SK-N-SH (cell line): ENCODE measurements around the gene PHLDB2. TPM values are rescaled to one million over a fixed set of nuclear protein-coding genes. Genes with fewer than 3 reads are reported as not detected.

Experiments used
- CTCF ChIA-PET: fragments of 300-600, 350-600 bp; formaldehyde crosslinking; extraction: SDS; loops from one replicate; lab custom pipeline; 2021; lab: Yijun Ruan, JAX
- POLR2A ChIA-PET: fragments of 350-600 bp; sonication (Branson Sonifier 250); formaldehyde crosslinking; extraction: SDS; loops from one replicate; lab custom pipeline; 2020; ENCODE audit warnings: antibody characterized with exemption, inconsistent platforms; lab: Yijun Ruan, JAX
- DNase-seq: peaks from one replicate; pipeline ENCODE4 v3.0.0; 2012
- H2AFZ ChIP-seq: fragments of 200-600 bp; sonication (generic); 2 replicates; pipeline ENCODE4 v1.8.1; 2016; ENCODE audit warnings: antibody characterized with exemption, mild to moderate bottlenecking, low read depth
- H3F3A ChIP-seq: fragments of 200-600 bp; sonication (generic); replicated peaks from 2 replicates; pipeline ENCODE3; 2016; ENCODE audit warnings: antibody characterized with exemption, mild to moderate bottlenecking; ENCODE audit not compliant: insufficient read depth
- H3K27ac ChIP-seq, 2 experiments: fragments of 200-500 bp in 1 of 2; fragments of 200-600 bp in 1 of 2; sonication (Bioruptor generic) in 1 of 2; sonication (generic), shearing (Covaris generic) in 1 of 2; 2 replicates each; pipeline versions ENCODE4 v1.5.1 to v1.6.1; 2014 to 2016; ENCODE audit warnings: low read depth in 2 of 2, inconsistent platforms in 1 of 2, low read length in 1 of 2, mild to moderate bottlenecking in 1 of 2, mixed read lengths in 1 of 2
- H3K27me3 ChIP-seq: fragments of 200-600 bp; sonication (generic), shearing (Covaris generic); 2 replicates; pipeline ENCODE4 v1.6.1; 2016; ENCODE audit warnings: mixed run types; ENCODE audit not compliant: insufficient read depth
- H3K36me3 ChIP-seq, 2 experiments: fragments of 200-500 bp in 1 of 2; fragments of 200-600 bp in 1 of 2; sonication (Bioruptor generic) in 1 of 2; sonication (generic) in 1 of 2; replicated peaks in 1 of 2; 2 replicates each; pipeline versions ENCODE3 to v1.5.1; 2014 to 2016; ENCODE audit warnings: low read length in 1 of 2, mild to moderate bottlenecking in 1 of 2; ENCODE audit not compliant: insufficient read depth in 2 of 2, control insufficient read depth in 1 of 2
- H3K4me1 ChIP-seq, 2 experiments: fragments of 200-500 bp in 1 of 2; fragments of 200-600 bp in 1 of 2; sonication (Bioruptor generic) in 1 of 2; sonication (generic), shearing (Covaris generic) in 1 of 2; 2 replicates each; pipeline versions ENCODE4 v1.5.1 to v1.6.1; 2014 to 2016; ENCODE audit warnings: low read depth in 1 of 2, low read length in 1 of 2, mixed run types in 1 of 2; ENCODE audit not compliant: insufficient read depth in 2 of 2, control insufficient read depth in 1 of 2
- H3K4me2 ChIP-seq: fragments of 200-600 bp; sonication (generic), shearing (Covaris generic); 2 replicates; pipeline ENCODE4 v1.6.1; 2017; ENCODE audit warnings: mixed run types
- H3K4me3 ChIP-seq, 2 experiments: fragments of 200-500 bp in 1 of 2; fragments of 200-600 bp in 1 of 2; sonication (Bioruptor generic) in 1 of 2; sonication (generic), shearing (Covaris generic) in 1 of 2; 2 replicates each; pipeline versions ENCODE4 v1.5.1 to v1.8.1; 2014 to 2016; ENCODE audit warnings: low read depth in 2 of 2, inconsistent platforms in 1 of 2, low read length in 1 of 2, mild to moderate bottlenecking in 1 of 2, mixed read lengths in 1 of 2, moderate library complexity in 1 of 2
- H3K79me2 ChIP-seq: fragments of 200-600 bp; sonication (generic); 2 replicates; pipeline ENCODE4 v1.8.1; 2017; ENCODE audit warnings: mild to moderate bottlenecking; ENCODE audit not compliant: insufficient read depth
- H3K9ac ChIP-seq: fragments of 200-600 bp; sonication (generic); 2 replicates; pipeline ENCODE4 v1.6.1; 2017; ENCODE audit warnings: mixed run types
- H3K9me2 ChIP-seq: fragments of 200-600 bp; sonication (generic); 2 replicates; pipeline ENCODE4 v1.6.1; 2017; ENCODE audit warnings: mixed run types
- H3K9me3 ChIP-seq: fragments of 200-600 bp; sonication (generic); 2 replicates; pipeline ENCODE4 v1.6.1; 2017; ENCODE audit warnings: mixed run types, mild to moderate bottlenecking, moderate library complexity
- H4K20me1 ChIP-seq: fragments of 200-600 bp; sonication (generic); 2 replicates; pipeline ENCODE4 v1.6.1; 2017; ENCODE audit warnings: mild to moderate bottlenecking, mixed run types; ENCODE audit not compliant: insufficient read depth
- ELF1 ChIP-seq: IDR thresholded peaks from 2 replicates; pipeline ENCODE4 v1.4.0; 2012
- EP300 ChIP-seq, 2 experiments: IDR thresholded peaks; 2 replicates each; pipeline versions ENCODE4 v1.4.0 to v1.6.1; 2012; ENCODE audit warnings: borderline replicate concordance in 1 of 2, low read depth in 1 of 2, low read length in 1 of 2
- FOSL2 ChIP-seq: IDR thresholded peaks from 2 replicates; pipeline ENCODE4 v1.4.0; 2012; ENCODE audit warnings: low read depth, mild to moderate bottlenecking, moderate library complexity, borderline replicate concordance
- FOXM1 ChIP-seq: IDR thresholded peaks from 2 replicates; pipeline ENCODE4 v1.4.0; 2012; ENCODE audit warnings: low read depth, mild to moderate bottlenecking
- GABPA ChIP-seq: IDR thresholded peaks from 2 replicates; pipeline ENCODE4 v1.4.0; 2012; ENCODE audit warnings: low read depth, mild to moderate bottlenecking
- MXI1 ChIP-seq: IDR thresholded peaks from 2 replicates; pipeline ENCODE4 v1.6.1; 2012; ENCODE audit warnings: mild to moderate bottlenecking, low read depth, low read length, improper control_type of control experiment
- NFIC ChIP-seq: IDR thresholded peaks from 2 replicates; pipeline ENCODE4 v1.4.0; 2012; ENCODE audit warnings: borderline replicate concordance
- REST ChIP-seq: IDR thresholded peaks from 2 replicates; pipeline ENCODE4 v1.6.1; 2012; ENCODE audit warnings: mild to moderate bottlenecking, low read depth, low read length, moderate library complexity
- SIN3A ChIP-seq: IDR thresholded peaks from 2 replicates; pipeline ENCODE4 v1.6.1; 2012; ENCODE audit warnings: low read depth, mild to moderate bottlenecking, low read length, moderate library complexity, borderline replicate concordance
- TEAD4 ChIP-seq: IDR thresholded peaks from 2 replicates; pipeline ENCODE4 v1.4.0; 2012; ENCODE audit warnings: mild to moderate bottlenecking, borderline replicate concordance; ENCODE audit not compliant: insufficient read depth
- USF1 ChIP-seq: IDR thresholded peaks from 2 replicates; pipeline ENCODE4 v1.4.0; 2012; ENCODE audit warnings: low read depth, borderline replicate concordance
- ZBTB33 ChIP-seq: IDR thresholded peaks from 2 replicates; pipeline ENCODE4 v1.4.0; 2012; ENCODE audit warnings: low read depth, borderline replicate concordance
- WGBS: methylation state at CpG from one replicate; pipeline ENCODE4 v1.1.6; 2017; ENCODE audit warnings: low lambda C conversion rate; 5-methylcytosine and 5-hydroxymethylcytosine counted together
- polyA plus RNA-seq, 3 experiments: library from polyadenylated mRNA; depleted of rRNA; stranded (reverse); fragments of >200 nt; gene quantifications; 2 replicates each; pipeline ENCODE4 v1.2.3, GENCODE V29; 2012
- TF ChIP-seq, protein P1 (sequence below): fragments of 150-350 bp; IDR thresholded peaks from 2 replicates; pipeline ENCODE4 v1.6.1; 2017; ENCODE audit warnings: antibody characterized with exemption, low read length, low read depth, borderline replicate concordance
- TF ChIP-seq, protein P2 (sequence below): IDR thresholded peaks from 2 replicates; pipeline ENCODE4; 2012

The PHLDB2 gene
- polyA plus RNA-seq, 1 of the 3 experiments (the other 2 are of a cell fraction), result 18.0 TPM

DNA sequence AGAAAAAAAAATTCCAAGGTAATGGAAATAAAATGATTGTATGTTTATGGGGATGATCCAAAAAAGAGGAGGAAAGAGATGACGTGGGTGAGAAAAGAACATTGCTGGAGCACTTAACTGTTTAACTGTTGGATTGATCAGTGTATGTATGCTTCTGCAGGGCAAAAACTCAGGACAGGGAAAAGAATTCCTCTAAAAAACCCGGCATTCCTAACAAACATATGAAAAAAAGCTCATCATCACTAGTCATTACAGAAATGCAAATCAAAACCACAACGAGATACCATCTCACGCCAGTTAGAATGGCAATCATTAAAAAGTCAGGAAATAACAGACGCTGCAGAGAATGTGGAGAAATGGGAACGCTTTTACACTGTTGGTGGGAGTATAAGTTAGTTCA, 1.6 kb upstream of the PHLDB2 start:
- H3K9me2 ChIP-seq, result no peaks in the 10 kb centered on the region
- no peak overlapping the region for H2AFZ ChIP-seq
- no peaks in the 10 kb centered on the region for H3K27me3 ChIP-seq
- no peaks in the 10 kb centered on the region for H3K36me3 ChIP-seq
- ChIA-PET POLR2A (no interaction called here), CTCF (no interaction called here)
- H3K79me2 ChIP-seq, result peaks cover 48% of the 10 kb centered on the region
- TF ChIP-seq REST (no peak), USF1 (no peak), ELF1 (no peak), GABPA (no peak), ZBTB33 (no peak), TEAD4 (no peak), NFIC (no peak), FOSL2 (no peak), MXI1 (no peak), FOXM1 (no peak), EP300 (IDR thresholded peaks at IDR 0.05; ENCODE audit: borderline replicate concordance in 1 of 2, low read depth in 1 of 2, low read length in 1 of 2) (no peak), SIN3A (no peak)
- TF ChIP-seq, protein P1, sequence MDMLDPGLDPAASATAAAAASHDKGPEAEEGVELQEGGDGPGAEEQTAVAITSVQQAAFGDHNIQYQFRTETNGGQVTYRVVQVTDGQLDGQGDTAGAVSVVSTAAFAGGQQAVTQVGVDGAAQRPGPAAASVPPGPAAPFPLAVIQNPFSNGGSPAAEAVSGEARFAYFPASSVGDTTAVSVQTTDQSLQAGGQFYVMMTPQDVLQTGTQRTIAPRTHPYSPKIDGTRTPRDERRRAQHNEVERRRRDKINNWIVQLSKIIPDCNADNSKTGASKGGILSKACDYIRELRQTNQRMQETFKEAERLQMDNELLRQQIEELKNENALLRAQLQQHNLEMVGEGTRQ, result no peak
- TF ChIP-seq, protein P2, sequence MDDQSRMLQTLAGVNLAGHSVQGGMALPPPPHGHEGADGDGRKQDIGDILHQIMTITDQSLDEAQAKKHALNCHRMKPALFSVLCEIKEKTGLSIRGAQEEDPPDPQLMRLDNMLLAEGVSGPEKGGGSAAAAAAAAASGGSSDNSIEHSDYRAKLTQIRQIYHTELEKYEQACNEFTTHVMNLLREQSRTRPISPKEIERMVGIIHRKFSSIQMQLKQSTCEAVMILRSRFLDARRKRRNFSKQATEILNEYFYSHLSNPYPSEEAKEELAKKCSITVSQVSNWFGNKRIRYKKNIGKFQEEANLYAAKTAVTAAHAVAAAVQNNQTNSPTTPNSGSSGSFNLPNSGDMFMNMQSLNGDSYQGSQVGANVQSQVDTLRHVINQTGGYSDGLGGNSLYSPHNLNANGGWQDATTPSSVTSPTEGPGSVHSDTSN, result no peak
- H4K20me1 ChIP-seq, result no peaks in the 10 kb centered on the region
- H3K4me3 ChIP-seq, result no peak overlapping the region
- no peak overlapping the region for H3K4me2 ChIP-seq
- DNase-seq, result no peak
- H3K9ac ChIP-seq, result no peak overlapping the region
- H3F3A ChIP-seq, result peaks cover 15% of the 10 kb centered on the region
- peaks cover 0 to 7% of the 10 kb centered on the region in 2 experiments; a peak in 3 of 4 replicates for H3K4me1 ChIP-seq
- WGBS, result 80% methylated on average over 6 of the region's 6 CpGs
- H3K27ac ChIP-seq, result no peak overlapping the region
- no peaks in the 10 kb centered on the region for H3K9me3 ChIP-seq
